Measurements from ENCODE around the gene CADPS2. TPM values are rescaled to one million over a fixed set of nuclear protein-coding genes. Genes with fewer than 3 reads are reported as not detected.

The CADPS2 gene
- total and polyA plus RNA-seq, 2 of the 4 experiments (the other 2 are of a cell fraction), result 0.10 to 0.54 TPM

GRCh38 chr7:122315507-122316466, 570.5 kb downstream of the CADPS2 start:
- BruUV-seq (replicated peaks), result no TSS peak
- Histone ChIP-seq H2BK15ac (ENCODE audit: low read depth, low read length) (no peak overlapping the region), H3K36me3 (ENCODE audit: control insufficient read depth, insufficient read depth, low read length) (no peaks in the 10 kb centered on the region), H4K20me1 (ENCODE audit: insufficient read depth, low read length) (no peaks in the 10 kb centered on the region), H4K8ac (ENCODE audit: low read depth in 2 of 2, low read length in 2 of 2) (no peak overlapping the region), H3K9ac (ENCODE audit: low read depth, low read length) (no peak overlapping the region), H3K23ac (ENCODE audit: low read depth, low read length) (no peak overlapping the region), H2AFZ (replicated peaks; ENCODE audit: low read length, poor library complexity) (no peak overlapping the region), H3K9me3 (ENCODE audit: control insufficient read depth, insufficient read depth, low read length) (peaks cover 2% of the 10 kb centered on the region; the same call in 1 of the 2 replicates), H4K5ac (ENCODE audit: low read depth, low read length) (no peak overlapping the region), H2BK120ac (ENCODE audit: low read depth, low read length) (no peak overlapping the region), H4K91ac (ENCODE audit: insufficient read depth, low read depth, low read length) (no peak overlapping the region), H3K4me1 (ENCODE audit: control insufficient read depth, insufficient read depth, low read length) (no peaks in the 10 kb centered on the region), H3K14ac (replicated peaks; ENCODE audit: low read depth, low read length) (no peak overlapping the region), H3K56ac (ENCODE audit: extremely low read depth, insufficient read depth, low read length) (no peak overlapping the region), H3K79me1 (ENCODE audit: low read depth in 1 of 2, low read length in 2 of 2) (no peaks in the 10 kb centered on the region), H3K4me2 (ENCODE audit: low read depth, low read length) (no peak overlapping the region), H2AK9ac (replicated peaks; ENCODE audit: low read depth, low read length, poor library complexity) (peak overlapping the region; percentile 40), H3K9me1 (ENCODE audit: insufficient read depth, low read length) (no peaks in the 10 kb centered on the region), H3K27me3 (ENCODE audit: control insufficient read depth, insufficient read depth, low read length) (peaks cover 52% of the 10 kb centered on the region), H3K18ac (ENCODE audit: low read depth, low read length) (no peak overlapping the region), H3K4me3 (ENCODE audit: insufficient read depth, low read depth, low read length) (no peak overlapping the region), H2BK5ac (ENCODE audit: low read depth, low read length, poor library complexity, severe bottlenecking) (no peak overlapping the region), H3K4ac (ENCODE audit: low read depth, low read length) (no peak overlapping the region), H3K27ac (ENCODE audit: insufficient read depth, low read length) (no peak overlapping the region), H2AK5ac (ENCODE audit: low read depth, low read length) (no peak overlapping the region), H2BK20ac (ENCODE audit: low read depth, low read length) (no peak overlapping the region)
- TF ChIP-seq CHD1 (IDR thresholded peaks at IDR 0.05; ENCODE audit: low read depth, low read length) (no peak), CEBPB (IDR thresholded peaks at IDR 0.05; ENCODE audit: low read depth, low read length) (no peak), MAFK (IDR thresholded peaks at IDR 0.05; ENCODE audit: low read depth, low read length) (no peak), POLR2A (IDR thresholded peaks at IDR 0.05; ENCODE audit: low read depth, low read length) (no peak), BHLHE40 (IDR thresholded peaks at IDR 0.05; ENCODE audit: low read depth, low read length) (no peak), MXI1 (IDR thresholded peaks at IDR 0.05; ENCODE audit: borderline replicate concordance, low read depth, low read length) (no peak)
- POLR2A ChIA-PET (ENCODE audit: unreplicated experiment), result no interaction called here
- dilution Hi-C loops (cut with HindIII; ENCODE audit: low sequenced_read_pairs, unreplicated experiment), result no loop called here
- in situ Hi-C loops (cut with MboI; ENCODE audit: low sequenced_read_pairs), result no loop called here
- intact Hi-C loops (cut with micrococcal nuclease), result no loop called here
- DNase-seq (no peak), ATAC-seq (ENCODE audit: low read depth) (no peak)
- CTCF ChIA-PET, result no interaction called here
- 0% methylated on average over 1 of the region's 25 CpGs; no CpG with 5 or more reads in 1 of the 2 experiments for WGBS, 2 experiments (ENCODE audit: extremely low coverage in 2 of 2, insufficient read length in 1 of 2)
